GM18502 (cell line): ENCODE results near the gene ACTR6.
A peak's percentile ranks its signal among the peaks of the same experiment; 100 is the strongest.
"Not testable (repeated sequence)": the region's sequence is repeated elsewhere in the genome, so short reads cannot be mapped to it uniquely, and the experiment has no call there.

Experiments
- ATAC-seq: cut with Tn5 transposase; IDR thresholded peaks from one replicate; pipeline ENCODE4 v1.9.1; 2021; ENCODE audit warnings: mild to moderate bottlenecking; ENCODE audit not compliant: unreplicated experiment, poor library complexity

The ACTR6 gene

DNA sequence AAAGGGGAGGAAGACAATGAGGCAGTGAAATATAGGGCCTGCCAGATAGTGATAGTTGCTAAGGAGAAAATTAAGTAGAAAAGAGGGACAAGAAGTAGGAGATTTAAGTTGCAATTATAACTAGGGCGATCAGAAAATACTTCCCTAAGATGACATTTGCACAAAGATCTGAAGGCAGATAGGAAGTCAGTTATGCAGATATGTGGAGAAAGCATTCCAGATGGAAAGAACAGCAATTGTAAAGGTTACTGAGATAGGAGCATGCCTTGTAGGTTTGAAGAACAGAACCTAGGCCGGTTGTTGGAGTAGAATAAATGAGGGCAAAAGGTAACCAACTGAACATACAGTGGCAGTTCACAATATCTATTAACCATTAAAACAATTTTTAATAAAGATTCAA, 21.4 kb upstream of the ACTR6 start:
- no peak for ATAC-seq

DNA sequence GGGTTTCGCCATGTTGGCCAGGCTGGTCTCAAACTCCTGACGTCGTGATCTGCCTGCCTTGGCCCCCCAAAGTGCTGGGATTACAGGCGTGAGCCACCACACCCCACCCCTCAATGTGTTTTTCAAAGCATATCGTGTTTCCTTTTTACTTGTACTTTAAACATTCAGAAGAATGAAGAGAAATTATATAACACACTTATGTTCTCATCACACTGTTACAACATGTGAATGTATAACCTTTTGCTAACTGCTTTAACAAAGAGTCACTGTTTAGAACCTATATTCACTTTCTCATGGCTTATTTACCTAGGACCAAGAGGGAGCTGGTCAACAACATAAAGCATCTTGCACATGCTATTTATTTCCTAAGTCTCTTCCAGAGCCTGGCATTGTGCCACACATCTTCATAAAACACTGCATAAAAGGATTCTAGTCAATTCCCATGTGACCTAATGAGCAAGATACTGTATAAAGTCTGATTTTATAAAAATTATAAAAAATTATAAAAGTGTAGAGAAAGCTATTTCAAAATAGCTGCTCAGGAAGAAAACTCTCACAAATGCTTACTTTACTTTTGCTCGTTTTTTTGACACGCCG, 16.0 kb upstream of the ACTR6 start:
- ATAC-seq = no peak

GRCh38 chr12:100185361-100185894, 15.2 kb upstream of the ACTR6 start:
- peak; percentile 90 for ATAC-seq

GRCh38 chr12:100186071-100186470, 14.5 kb upstream of the ACTR6 start:
- ATAC-seq = no peak

- no peak for ATAC-seq
Measured at GRCh38 chr12:100187068-100187467, 13.5 kb upstream of the ACTR6 start.

DNA sequence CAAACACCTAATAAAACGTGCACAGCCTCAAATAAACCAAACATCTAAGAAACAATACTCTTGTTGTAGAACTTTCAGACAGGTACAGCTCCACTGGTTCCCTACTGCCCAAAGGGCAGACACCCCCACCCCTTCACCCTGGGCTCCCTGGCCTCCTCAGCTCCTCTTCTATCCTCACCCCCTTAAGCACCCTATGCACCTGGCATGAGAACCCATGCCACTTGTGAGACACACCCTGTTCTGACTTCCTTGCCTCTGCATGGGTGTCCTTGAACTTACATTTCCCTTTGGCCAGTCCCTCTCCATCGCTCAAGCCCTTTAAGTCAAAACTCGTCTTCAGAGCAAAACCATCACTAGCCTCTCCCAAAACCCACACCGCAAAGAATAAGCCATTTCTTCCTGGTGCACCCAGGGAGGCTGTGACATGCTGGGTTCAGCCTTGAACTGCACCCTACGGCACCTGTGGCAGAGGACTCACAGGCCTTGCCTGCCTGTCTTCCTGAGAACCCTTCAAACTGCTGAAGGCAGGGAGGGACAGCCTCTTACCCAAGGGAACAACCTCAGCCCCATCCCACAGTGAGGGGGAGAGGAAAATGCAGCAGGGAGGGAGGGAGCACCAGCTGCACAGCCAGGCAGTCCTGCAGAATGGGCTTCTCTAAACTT, 12.6 kb upstream of the ACTR6 start:
- no peak for ATAC-seq

- ATAC-seq = not testable (repeated sequence)
Measured at GRCh38 chr12:100188888-100189635, 11.6 kb upstream of the ACTR6 start.

DNA sequence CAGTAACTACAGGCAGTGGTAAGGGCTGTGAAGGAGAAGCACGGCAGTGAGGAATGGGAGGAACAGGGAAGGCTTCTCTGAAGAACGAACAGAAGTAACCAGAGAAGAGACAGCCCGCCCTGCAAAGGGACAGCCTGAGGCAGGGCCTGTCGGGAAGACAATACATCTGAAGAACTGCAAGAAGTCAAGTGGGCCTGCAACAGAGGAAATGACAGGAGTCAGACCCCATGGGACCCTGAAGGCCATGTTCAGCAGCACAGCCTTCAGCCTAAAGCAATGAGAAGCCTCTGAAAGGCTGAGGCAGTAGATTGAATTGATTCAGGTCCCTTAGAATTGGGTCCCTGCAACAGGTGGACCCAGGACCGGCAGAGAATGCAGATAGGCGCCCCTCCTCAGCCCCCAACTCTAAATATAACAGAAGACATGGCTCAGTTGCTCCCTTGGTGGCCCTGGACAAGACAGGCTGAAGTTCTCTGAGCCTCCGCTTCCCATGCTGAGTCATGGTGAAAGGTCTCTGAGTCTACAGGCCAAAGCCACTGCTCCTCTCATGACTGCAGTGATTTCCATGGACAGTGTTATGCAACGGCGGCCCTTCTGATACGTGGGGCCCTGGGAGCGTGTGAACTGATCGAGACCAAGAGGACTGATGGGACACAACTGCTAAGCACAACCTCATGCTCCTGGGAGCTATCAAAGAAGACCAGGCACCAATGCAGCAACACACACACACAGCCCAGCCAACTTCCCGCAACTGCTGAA, 10.8 kb upstream of the ACTR6 start:
- ATAC-seq = no peak

- ATAC-seq = no peak
Measured at GRCh38 chr12:100193085-100193484, 7.5 kb upstream of the ACTR6 start.

GRCh38 chr12:100197486-100197885, 3.1 kb upstream of the ACTR6 start:
- no peak for ATAC-seq

GRCh38 chr12:100199023-100199346, 1.6 kb upstream of the ACTR6 start:
- ATAC-seq = peak; percentile 0

DNA sequence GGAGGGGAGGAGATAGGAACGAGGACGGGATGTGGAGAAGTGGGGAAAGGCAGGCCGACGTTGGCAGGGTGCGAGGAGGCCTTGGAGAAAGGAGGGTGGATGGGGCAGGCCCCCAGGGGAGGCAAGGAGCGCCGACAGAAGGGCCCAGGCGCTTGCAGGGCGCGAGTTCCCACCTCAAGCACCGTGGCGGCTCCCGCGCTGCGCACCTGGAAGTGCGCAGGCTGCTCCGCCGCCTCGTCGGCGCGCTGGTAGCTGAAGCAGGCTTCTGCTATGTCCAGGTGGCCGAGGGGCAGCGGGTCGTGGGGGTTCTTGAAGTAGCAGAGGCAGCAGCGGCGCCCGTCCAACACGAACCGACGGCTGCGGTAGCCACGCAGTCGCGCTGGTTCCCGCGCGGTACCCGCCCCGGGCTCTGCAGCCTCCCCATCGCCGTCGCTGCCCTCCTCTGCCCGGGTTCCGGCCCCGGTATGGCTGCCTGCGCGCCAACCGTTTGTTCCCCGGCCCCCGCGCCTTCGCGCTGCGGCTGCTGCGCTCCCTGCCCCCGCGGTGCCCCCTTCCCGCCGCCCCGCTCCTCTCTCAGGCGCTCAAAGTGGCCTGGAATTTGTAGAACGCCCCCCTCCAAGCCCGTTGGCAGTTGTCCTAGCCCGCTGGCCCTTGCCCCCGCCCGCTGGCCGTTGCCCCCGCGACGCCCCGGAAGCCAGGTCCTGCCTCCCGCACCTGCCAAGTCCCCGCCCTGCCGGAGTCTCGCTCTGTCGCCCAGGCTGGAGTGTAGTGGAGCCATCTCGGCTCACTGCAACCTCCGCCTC, 1.1 kb upstream of the ACTR6 start:
- peak; percentile 65 for ATAC-seq

GRCh38 chr12:100201604-100202423, 1.2 kb downstream of the ACTR6 start:
- ATAC-seq = no peak

DNA sequence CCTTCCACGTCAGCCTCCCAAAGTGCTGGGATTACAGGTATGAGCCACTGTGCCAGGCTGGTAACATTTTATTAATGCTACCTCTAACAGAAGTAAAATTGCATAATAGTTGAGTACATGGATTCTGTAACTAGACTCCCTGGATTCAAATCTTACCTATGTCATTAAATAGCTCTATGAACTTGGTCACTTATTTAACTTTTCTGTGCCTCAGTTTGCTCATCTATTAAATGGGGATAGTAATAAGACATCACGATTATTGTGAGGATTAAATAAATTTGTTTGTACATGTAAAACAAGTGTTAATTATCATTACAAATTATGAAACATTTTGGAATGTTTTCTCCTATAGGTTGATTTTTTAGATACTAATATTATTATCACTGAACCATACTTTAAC, 6.7 kb downstream of the ACTR6 start:
- no peak for ATAC-seq

- ATAC-seq = no peak
Measured at GRCh38 chr12:100208834-100209233, 8.2 kb downstream of the ACTR6 start.

GRCh38 chr12:100211698-100212097, 11.1 kb downstream of the ACTR6 start:
- ATAC-seq = no peak

GRCh38 chr12:100213016-100213891, 12.6 kb downstream of the ACTR6 start:
- no peak for ATAC-seq

DNA sequence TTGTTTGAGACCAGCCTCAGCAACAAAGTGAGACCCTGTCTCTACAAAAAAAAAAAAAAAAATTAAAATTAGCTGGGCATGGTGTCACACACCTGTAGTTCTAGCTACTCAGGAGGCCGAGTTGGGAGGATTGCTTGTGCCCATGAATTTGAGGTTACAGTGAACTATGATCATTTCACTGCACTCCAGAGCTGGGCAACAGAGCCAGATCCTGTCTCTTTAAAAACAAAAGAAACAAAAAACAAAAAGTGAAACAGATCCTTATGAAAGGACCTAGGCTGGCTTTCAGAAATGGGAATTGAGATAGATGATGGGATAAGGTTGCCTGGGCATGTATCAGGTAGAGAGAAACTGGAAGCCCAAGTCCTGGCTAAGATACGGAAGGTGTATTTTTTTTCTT, 13.9 kb downstream of the ACTR6 start:
- ATAC-seq = no peak
